Ishikawa (cell line): Measurements from ENCODE around the gene FAM184B.

ENCODE experiments used
- CEBPB ChIP-seq: IDR thresholded peaks from 2 replicates; pipeline ENCODE4 v1.6.1; 2012
- CREB1 ChIP-seq: IDR thresholded peaks from 2 replicates; pipeline ENCODE4 v1.6.1; 2012; ENCODE audit warnings: low read depth
- EGR1 ChIP-seq: IDR thresholded peaks from 2 replicates; pipeline ENCODE4 v1.6.1; 2012
- EP300 ChIP-seq: IDR thresholded peaks from 2 replicates; pipeline ENCODE4 v1.6.1; 2012; ENCODE audit warnings: borderline replicate concordance
- FOXM1 ChIP-seq: IDR thresholded peaks from 2 replicates; pipeline ENCODE4 v1.6.1; 2012; ENCODE audit warnings: low read depth, borderline replicate concordance
- MAX ChIP-seq: IDR thresholded peaks from 2 replicates; pipeline ENCODE4 v1.6.1; 2012
- NFIC ChIP-seq: IDR thresholded peaks from 2 replicates; pipeline ENCODE4 v1.6.1; 2012
- RAD21 ChIP-seq: IDR thresholded peaks from 2 replicates; pipeline ENCODE4 v1.6.1; 2012; ENCODE audit warnings: low read depth
- REST ChIP-seq: IDR thresholded peaks from 2 replicates; pipeline ENCODE4 v1.6.1; 2012; ENCODE audit warnings: low read depth, mild to moderate bottlenecking
- TAF1 ChIP-seq: IDR thresholded peaks from 2 replicates; pipeline ENCODE4 v1.6.1; 2012; ENCODE audit warnings: low read depth, mild to moderate bottlenecking
- TCF12 ChIP-seq: IDR thresholded peaks from 2 replicates; pipeline ENCODE4 v1.6.1; 2012; ENCODE audit warnings: low read depth
- TEAD4 ChIP-seq: IDR thresholded peaks from 2 replicates; pipeline ENCODE4 v1.6.1; 2012
- USF1 ChIP-seq: IDR thresholded peaks from 2 replicates; pipeline ENCODE4 v1.6.1; 2012
- YY1 ChIP-seq: IDR thresholded peaks from 2 replicates; pipeline ENCODE4 v1.6.1; 2012; ENCODE audit warnings: low read depth
- ZBTB7A ChIP-seq: IDR thresholded peaks from 2 replicates; pipeline ENCODE4 v1.6.1; 2012; ENCODE audit warnings: low read depth

Gene FAM184B

GRCh38 chr4:17780501-17781299 is 721 bp downstream of the FAM184B start:
- TF ChIP-seq RAD21 (no peak), CEBPB (no peak), ZBTB7A (no peak), TCF12 (no peak), EP300 (no peak), TEAD4 (no peak), MAX (no peak), REST (no peak), YY1 (no peak), CREB1 (no peak), FOXM1 (no peak), NFIC (no peak), TAF1 (no peak), EGR1 (no peak), USF1 (no peak)

- TF ChIP-seq YY1 (no peak), MAX (no peak), ZBTB7A (no peak), TCF12 (no peak), RAD21 (no peak), CEBPB (no peak), FOXM1 (no peak), NFIC (no peak), EP300 (no peak), REST (no peak), TEAD4 (no peak), CREB1 (no peak), TAF1 (no peak), EGR1 (no peak), USF1 (no peak)
Measured at GRCh38 chr4:17778431-17778830, 3.0 kb downstream of the FAM184B start.

GRCh38 chr4:17773135-17773698 is 8.2 kb downstream of the FAM184B start:
- TF ChIP-seq FOXM1 (no peak), YY1 (no peak)

GRCh38 chr4:17771284-17771908 is 10.0 kb downstream of the FAM184B start:
- 0 out of 2 replicates have a peak, but pooled peaks have one; percentile 15 for TF ChIP-seq NFIC
- no peak for TF ChIP-seq EP300

GRCh38 chr4:17770845-17771244 is 10.6 kb downstream of the FAM184B start:
- TF ChIP-seq USF1, result no peak
- no peak for TF ChIP-seq RAD21
- TF ChIP-seq NFIC, result no peak
- no peak for TF ChIP-seq EGR1
- no peak for TF ChIP-seq FOXM1
- TF ChIP-seq CREB1, result no peak
- no peak for TF ChIP-seq TAF1
- no peak for TF ChIP-seq CEBPB
- no peak for TF ChIP-seq REST
- TF ChIP-seq YY1, result no peak
- TF ChIP-seq ZBTB7A, result no peak
- no peak for TF ChIP-seq MAX
- TF ChIP-seq TEAD4, result no peak
